ENCODE measurements around the gene DCC.

- TF ChIP-seq POLR2A (IDR thresholded peaks at IDR 0.05) (no peak), CTCF (IDR thresholded peaks at IDR 0.05) (no peak), EP300 (IDR thresholded peaks at IDR 0.05) (no peak)
Measured at GRCh38 chr18:53147472-53147871, 807.5 kb downstream of the DCC start.

Data from tibial nerve (tissue), 4 donors.